Embryonic facial prominence (tissue), 1 donor: ENCODE results near the gene STRA6.

Experiments used
- DNase-seq: peaks from one replicate; pipeline ENCODE4 v3.0.0-alpha.2; 2016; ENCODE audit errors: extremely low spot score

Gene STRA6, protein sequence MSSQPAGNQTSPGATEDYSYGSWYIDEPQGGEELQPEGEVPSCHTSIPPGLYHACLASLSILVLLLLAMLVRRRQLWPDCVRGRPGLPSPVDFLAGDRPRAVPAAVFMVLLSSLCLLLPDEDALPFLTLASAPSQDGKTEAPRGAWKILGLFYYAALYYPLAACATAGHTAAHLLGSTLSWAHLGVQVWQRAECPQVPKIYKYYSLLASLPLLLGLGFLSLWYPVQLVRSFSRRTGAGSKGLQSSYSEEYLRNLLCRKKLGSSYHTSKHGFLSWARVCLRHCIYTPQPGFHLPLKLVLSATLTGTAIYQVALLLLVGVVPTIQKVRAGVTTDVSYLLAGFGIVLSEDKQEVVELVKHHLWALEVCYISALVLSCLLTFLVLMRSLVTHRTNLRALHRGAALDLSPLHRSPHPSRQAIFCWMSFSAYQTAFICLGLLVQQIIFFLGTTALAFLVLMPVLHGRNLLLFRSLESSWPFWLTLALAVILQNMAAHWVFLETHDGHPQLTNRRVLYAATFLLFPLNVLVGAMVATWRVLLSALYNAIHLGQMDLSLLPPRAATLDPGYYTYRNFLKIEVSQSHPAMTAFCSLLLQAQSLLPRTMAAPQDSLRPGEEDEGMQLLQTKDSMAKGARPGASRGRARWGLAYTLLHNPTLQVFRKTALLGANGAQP

DNA sequence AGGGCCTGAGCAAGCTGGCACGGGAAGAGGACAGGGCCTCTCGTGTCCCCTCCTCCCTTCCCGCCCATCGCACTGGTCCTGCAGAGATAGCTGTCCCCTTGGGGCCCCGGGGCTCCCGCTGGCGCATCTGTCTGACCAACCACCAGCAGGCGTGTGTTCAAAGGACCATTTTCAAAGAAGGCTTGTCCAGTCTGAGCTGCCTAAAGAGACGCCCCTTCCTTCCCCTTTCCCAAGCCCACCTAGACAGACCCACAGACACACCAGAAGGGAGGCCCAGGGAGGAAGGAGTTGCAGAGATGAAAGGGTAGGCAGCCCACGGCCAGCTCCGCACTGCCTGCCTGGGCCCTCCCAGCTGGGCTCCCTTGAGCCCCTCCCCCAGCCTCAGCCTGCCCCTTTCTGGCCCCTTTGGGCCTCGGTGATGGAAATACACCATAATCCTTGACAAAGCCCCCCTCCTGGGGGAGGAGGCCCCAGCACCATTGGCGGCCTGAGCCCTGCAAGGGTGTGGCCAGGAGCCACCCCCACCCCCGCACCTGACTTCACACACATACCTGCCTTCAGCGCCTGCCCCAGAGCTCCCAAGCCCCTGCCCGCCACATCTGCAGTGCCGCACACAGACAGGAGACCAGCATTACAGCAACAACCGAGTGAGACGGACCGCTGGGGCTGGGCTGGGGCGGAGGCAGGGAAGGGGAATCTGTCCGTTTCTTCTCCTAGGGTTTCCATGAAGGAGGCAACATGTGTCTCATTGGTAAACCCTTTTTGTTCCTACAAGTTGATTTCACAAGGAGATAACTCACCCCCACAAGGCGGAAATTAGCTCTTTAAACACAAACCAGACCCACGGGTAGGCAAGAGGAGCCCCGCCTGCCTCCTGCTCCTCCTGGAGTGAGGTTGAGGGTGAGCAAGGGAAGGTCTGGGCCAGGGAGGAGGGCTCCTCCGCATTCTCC, at the start of gene STRA6:
STRA6 (minus strand) TSS at position 336 of the 950 bp plus-strand sequence. CDS start 520 bp downstream, outside the sequence.
- no peak for DNase-seq

DNA sequence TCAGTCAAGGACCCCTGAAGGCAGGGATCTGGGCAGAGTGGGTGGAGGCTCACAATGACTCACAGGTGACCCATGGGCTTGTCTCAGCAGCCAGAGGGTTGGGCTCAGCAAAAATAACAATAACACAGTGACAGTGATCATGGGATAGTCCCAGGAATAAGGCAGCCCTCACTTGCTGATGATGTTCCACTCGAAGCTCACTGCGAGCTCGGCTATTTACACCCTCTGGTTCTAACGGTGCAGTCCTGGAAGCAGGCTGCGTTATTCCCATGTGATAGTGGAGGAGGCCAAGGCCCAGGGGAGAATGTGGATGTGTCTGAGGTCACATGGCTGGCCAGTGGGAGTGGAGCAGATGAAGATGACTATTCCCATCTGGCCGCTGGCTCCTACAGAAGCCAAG, 49.7 kb upstream of the STRA6 start:
- DNase-seq = no peak

DNA sequence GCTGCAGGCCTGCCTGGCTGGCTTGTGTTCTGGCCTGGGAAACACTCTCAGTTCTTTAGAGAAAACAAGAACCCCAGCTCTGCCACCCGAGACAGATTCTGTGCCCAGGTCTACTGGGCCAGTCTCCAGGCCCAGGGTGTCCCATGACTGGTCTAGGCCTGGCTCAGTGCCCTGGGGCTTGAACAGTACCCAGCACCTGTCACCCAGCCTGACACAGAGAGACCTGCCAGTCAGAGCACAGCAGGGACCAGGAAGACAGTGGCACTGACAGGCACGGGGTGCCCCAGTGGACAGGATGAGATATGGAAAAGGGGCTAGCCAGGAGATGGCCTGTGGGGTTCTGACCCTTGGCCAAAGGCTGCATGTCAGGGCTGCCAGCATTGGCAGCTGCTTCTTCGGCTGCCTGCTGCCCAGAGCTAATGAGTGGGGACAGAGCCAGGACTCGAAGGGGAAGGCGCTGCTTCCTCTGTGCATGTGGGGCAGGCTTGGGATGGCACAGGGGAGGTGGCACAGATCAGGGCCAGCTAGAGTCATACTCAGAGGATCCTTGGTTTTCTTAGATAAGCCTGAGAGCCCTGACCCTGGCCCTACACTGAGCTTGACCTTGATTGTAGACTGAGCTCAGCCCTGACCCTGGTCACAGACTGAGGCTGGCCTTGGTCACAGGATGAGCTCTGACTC, 48.7 kb upstream of the STRA6 start:
- DNase-seq = no peak

DNA sequence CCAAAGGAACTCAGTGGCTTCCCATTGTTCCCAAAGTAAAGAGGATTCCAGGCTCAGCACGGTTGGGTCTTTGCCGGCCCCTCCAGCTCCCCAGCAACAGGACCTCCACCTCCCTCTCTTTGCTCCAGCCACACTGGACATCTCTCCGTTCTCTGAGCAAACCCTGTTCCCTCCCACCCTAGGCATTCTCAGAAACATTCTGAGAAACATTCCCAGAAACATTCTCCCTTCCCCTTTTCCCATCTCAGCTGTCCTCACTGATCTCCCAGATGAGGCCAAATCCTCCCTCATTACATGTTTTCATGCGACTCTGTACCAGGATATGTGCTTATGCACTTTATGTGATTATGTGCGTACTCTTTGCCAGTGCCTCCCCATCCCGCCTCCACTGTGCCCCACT, 47.7 kb upstream of the STRA6 start:
- no peak for DNase-seq

DNA sequence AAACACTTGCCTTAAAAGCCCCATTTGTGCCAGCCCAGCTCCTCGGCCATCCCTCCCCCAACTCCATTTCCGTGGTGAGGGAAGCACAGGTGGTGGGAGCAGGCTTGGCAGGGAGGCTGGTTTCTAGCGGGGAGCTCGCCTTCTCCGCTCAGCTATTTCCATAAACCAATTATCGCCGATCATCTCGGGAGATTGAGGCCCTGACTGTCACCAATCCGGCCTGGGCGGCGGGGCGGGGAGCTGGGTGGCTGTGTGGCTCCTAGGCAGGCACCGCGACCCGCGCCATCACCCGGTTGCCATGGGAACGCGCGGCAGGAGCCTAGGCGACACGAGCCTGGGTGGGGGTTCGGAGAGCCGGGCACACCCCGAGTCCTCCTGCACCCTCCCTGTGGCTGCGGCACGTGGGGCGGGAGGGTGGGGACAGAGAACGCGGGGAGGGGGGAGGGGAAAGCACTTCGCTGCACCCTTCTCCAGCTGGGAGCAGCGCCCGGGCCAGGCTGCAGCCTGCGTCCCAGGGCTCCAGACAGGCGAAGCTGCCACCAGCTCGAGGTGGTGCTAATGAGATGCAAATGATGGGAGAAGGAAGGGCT, 42.9 kb upstream of the STRA6 start:
- DNase-seq = no peak

DNA sequence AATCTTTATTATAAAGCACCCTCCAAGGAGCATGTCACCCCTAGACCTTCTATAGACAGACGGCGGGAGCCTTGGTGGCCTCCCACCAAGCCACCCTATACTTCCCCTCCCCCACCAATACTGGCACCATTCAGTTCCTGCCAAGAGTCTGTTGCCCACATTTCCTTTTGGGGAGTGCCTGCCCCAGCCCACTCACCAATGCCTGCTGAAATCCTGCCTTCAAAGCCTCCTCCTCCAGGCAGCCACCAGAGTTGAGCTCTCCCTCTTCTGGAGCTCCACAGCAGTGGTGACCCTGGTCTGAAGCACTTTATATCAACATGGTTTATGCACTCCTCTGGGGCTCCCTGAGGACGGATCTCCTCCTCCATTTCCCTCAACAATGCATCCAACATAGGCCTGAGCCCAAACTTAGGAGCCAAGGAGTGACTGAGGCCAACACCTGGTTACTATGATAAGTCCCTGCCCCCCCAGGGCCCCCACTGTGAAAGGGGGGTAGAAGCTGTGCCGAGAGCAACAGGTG, 42.3 kb upstream of the STRA6 start:
- DNase-seq = no peak

DNA sequence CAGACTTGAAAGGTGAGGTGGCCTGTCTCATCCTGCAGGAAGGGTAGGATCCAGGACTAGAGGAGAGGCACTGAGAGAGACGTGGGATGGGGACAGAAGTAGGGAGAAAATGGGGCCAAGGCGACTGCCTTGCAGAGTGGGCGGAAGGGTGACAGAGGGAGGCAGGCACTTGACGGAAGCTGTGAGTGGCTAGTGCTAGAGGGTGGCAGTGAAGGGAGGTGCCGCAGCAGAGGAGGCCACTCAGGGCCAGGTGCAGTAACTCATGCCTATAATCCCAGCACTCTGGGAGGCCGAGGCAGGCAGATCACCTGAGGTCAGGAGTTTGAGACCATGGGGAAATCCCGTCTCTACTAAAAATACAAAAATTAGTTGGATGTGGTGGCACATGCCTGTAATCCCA, 40.8 kb upstream of the STRA6 start:
- no peak for DNase-seq

DNA sequence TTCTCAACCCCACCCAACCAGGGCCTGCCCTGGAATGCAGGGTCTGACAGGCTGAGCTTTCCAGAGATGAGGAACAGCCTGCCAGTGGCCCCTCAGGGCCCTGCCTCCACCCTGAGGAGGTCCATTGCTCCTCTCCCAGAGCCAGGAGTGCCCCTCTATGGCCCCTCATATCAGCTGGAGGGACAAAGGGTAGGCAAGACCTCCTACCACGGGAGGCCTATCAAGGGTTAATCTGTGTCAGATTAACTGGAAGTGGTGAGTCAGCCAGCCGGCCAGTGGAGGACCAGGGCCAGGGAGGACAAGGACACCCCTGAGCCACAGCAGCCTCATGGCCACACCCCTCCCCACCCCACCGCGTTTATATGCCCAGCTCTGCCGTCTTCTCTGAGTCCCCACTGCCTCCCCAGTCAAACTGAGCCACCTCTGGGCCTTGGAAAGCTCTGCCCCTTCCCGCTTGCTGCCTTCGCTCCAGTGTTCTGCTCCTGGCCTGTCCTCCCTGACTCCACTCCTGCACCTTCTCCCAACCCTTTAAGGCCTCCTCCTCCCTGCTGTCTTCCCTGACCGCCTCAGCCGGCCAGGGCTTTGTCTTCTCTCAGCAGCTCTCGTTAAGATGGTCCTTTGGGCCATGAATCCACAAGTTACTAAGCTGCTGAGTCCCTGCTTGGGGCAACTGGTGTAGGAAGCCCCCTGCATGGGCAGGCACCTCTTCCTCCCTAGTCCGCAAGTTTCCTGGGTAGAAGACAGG, 40.0 kb upstream of the STRA6 start:
- DNase-seq = no peak

DNA sequence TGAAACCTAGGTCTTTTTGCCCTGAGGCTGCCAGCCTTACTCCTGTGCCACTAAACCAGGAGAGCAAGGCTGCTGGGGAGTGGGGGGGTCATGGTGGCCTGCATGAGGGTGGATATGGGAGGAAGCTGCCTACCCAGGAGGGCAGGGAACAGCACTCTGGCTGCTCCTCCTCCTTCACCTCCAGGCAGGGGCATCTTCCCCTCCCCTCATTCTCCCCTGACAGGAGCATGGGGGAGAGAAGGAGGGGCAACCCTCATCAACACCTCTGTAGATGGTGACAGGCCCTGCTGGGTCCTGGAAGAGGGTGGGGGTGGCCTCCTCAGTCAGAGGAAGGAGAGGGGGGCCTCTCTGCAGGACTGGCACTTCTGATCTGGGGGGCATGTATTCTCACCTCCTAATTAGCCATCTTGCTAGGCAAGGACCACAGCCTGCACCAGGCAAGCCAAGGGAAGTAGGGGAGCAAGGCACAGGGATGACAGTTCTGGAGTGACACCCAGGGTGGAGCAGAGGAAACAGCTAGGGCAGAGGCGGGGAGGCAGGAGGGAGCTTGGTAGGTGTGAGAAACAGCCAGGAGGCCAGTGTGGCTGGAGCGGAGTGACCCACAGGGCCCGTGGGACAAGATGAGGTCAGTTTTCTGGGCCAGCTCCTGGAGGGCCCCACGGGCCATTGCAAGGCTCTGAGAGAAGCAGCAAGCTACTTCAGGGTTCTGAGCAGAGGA, 38.5 kb upstream of the STRA6 start:
- no peak for DNase-seq

DNA sequence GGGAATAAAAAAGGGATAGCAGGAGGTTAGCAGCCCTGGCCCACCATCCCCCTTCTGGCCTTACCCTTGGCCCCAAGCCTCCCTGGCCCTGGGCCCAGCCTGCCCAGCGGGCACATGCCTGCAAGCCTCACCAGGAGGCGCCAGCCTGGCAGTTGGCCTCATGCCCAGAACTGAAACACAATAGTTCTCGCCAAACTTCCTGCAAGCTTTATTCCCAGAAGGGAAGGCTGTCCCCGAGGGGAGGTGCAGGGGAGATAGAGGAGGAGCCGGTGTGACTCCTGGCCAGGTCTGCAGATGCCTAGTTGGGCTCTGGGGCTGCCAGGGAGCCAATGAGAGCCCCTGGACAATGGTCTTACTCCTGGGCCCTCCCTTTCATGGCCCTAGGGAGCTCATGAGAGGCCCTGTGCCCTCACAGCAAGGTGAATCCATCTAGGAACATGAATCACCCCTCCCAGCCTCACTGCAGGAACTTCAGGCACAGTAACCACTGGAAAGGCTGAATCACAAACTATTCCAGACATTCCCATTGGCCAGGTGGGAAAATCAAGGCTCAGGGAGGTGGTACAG, 37.5 kb upstream of the STRA6 start:
- no peak for DNase-seq

DNA sequence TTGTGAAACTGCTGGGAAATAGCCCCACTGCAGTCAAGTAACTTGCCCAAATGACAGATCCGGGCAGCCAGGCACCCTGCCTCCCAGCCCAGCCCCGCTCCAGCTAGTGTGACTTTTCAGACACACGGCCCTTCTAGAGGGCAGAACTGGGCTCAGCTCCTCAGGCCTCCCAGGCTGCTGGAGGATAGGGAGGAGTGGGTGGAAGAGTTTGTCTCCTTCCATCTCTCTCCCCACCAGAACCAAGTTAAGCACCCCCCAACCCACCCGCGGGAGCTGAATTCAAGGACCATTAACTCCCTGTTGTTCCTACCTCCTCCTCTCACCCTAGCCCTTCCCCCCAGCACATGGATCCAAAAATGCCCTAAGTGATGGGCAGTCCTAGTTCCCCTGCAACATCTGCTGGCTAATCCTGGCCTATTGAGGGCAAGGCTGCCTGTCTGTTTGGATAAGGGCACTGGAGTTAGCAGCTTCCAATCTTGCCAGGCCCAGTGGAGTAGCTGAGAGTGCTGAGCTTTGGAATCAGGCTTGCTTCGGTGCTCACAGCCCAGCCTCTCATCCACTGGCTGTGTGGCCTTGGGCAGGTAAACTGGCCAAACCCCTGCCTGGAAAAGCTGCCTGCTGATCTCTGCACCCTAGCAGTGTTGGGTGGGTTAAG, 36.6 kb upstream of the STRA6 start:
- no peak for DNase-seq

DNA sequence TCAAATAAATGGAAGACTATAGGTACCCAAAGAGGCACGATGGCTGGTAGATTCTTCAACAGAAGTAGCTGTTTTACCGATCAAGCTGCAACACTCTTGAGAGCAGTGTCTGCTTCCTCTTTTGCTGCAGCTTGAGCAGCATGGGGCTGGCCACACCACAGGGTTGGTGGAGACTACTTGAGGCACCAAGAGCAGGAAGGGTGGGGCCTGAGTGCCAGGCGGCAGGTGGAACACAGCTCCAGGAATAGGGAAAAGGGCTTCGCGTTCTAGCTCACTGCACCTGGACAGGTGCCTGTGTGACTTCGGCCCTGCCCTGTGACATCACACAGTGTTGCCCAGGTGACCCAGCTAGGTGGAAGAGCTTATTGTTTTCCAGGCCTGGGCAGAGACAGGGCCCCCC, 33.4 kb upstream of the STRA6 start, which contains the start of gene CCDC33:
CCDC33 (plus strand) TSS at position 365 of the 400 bp plus-strand sequence. CDS start 394 bp downstream, outside the sequence.
- no peak for DNase-seq

DNA sequence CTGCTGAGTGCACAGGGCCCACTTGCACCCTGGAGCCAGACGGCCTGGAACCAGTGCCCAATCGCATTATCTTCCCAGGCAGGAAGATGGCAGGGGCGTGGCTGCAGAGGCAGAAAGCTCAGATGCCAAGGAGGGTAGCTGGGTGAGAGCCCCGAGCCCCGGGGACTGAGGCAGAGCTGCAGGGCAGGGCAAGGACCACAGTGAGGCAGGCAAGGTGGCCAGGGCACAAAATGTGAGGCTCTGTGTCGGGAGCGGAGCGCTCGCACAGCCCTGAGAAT, 31.9 kb upstream of the STRA6 start:
- DNase-seq = no peak

DNA sequence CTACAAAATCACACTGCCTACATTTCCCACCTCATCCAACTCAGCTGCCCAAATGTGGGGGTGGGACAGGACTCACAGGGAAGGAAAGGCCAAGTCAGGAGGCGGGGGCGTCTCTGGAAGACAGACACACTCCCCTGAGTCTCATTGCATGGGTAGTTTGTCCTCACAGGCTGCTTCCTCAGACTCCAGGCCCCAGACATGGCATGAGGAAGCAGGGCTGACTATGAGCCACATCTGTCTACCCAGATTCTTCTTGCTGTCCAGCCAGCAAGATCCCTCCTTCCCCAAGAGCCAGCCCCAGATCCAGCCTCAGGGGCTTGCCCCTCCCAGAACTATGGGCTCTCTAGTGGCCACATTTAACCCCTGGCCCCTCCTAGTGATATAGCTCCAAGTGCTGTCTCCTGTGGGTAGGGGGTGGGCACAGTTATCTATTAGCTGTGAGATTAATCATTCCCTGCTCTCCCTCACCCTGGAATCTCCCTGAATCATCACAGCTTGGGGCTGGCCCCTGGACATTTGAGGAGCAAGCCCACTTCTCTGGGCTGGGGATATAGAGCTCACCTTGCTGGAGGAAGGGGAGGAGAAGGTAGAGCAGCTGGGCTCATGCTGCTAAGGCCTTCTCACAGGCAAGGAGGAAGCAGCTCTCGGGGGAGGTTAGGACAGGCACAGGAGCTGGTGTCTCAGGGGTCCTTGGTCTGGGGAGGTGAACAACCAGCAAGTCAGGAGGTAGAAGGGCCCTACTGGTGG, 31.4 kb upstream of the STRA6 start:
- DNase-seq = no peak

DNA sequence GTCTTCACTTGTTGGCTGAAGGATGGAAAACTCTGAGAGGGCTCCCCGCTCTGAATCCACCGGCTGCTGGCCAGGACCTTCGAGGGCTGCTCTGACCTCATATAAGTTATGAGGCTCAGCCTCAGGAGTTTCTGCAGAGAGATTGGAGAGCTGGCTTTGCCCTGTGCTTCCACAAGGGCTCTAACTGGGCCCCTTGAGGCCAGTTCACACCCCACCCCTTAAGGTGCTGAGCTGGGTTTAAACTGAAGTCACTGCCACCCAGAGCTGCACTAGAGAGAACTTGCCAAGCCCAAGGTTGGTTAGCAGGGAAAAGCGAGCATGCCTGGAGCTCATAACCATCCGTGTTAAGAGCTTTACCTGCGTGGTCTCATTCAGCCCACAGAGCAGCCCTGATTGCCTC, 30.8 kb upstream of the STRA6 start:
- no peak for DNase-seq

DNA sequence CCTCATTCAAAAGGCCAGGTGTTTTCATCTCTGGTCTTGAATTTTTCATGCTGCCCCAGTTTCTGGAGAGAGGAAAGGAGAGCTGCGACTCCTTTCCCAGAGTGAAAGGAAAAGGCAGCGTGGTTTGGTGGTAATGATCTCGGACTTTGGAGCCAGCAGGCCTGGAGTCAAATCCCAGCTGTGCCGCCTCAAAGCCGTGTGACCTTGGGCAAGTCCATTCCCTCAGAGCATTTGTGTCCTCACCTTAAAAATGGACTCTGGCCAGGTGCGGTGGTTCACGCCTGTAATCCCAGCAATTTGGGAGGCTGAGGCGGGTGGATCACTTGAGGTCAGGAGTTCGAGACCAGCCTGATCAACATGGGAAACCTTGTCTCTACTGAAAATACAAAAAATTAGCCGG, 28.9 kb upstream of the STRA6 start:
- no peak for DNase-seq

DNA sequence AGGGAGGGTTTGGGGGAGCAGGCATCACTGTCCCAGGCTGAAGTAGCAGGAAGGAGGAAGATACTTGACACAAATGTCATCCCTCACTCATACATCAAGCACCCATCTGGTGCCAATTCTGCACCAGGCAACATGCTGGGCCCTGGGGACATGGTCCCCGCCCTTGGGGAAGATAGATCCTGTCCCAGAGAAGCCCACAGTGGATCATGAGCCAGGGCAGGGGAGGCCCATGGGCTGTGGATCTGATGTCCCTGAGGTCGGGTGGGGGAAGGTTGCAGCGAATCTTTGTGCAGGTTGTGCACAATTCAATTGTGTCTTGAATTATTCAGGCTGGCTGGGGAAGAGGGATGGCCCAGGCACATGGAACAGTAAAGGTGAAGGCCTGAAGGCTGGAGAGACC, 27.1 kb upstream of the STRA6 start:
- DNase-seq = no peak

DNA sequence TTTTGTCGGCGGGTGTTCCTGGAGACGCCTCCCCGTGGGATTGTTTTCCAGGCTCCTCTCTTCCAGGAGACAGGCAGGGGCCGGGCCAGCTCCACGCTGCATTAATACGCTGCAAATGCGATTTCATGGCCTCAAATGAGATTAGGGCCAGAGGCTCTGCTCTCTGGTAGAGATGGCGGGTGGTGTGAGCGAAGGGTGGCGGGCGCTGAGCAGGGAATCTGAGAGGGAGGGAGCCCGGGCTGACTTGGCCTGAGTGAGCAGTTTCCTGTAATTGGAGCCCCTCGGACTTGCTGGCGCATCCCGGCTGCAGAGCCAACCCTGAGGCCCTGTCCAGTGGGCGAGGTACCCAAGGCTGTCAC, 26.1 kb upstream of the STRA6 start:
- no peak for DNase-seq
